Gastrocnemius medialis (tissue), 4 donors: ENCODE results near the gene TFR2.

ENCODE experiments used
- CTCF ChIP-seq, 5 experiments: fragments of 450-650 bp in 3 of 5; fragments of 200-600 bp in 2 of 5; sonication (generic) in 2 of 5; IDR thresholded peaks in 4 of 5; conservative IDR thresholded peaks in 1 of 5; 1 replicate in 4 of 5; 2 replicates in 1 of 5; pipeline ENCODE4 v1.5.1; 2016 to 2019; ENCODE audit warnings: antibody characterized with exemption in 5 of 5, mild to moderate bottlenecking in 3 of 5, moderate library complexity in 3 of 5
- POLR2A ChIP-seq, 2 donors: fragments of 450-650 bp; IDR thresholded peaks; one replicate each; pipeline ENCODE4 v1.6.1; 2017; ENCODE audit warnings: antibody characterized with exemption in 2 of 2, mild to moderate bottlenecking in 2 of 2, moderate library complexity in 2 of 2

- TF ChIP-seq POLR2A (IDR thresholded peaks at IDR 0.05) (no peak), CTCF (IDR thresholded peaks at IDR 0.05 in 4 of 5, conservative IDR thresholded peaks at IDR 0.05 in 1 of 5) (no peak)
Observed at GRCh38 chr7:100689230-100690135, 48.1 kb upstream of the TFR2 start.
